Mucosa of stomach (tissue), 1 donor: ENCODE data around the gene ITPRID1.
"Not testable (repeated sequence)": the region's sequence is repeated elsewhere in the genome, so short reads cannot be mapped to it uniquely, and the experiment has no call there.

Experiments
- H3K27me3 ChIP-seq: one replicate; pipeline ENCODE4 v1.7.0; 2013; ENCODE audit warnings: mild to moderate bottlenecking, low read length; ENCODE audit not compliant: control insufficient read depth, insufficient read depth
- H3K36me3 ChIP-seq: one replicate; pipeline ENCODE4 v1.7.0; 2013; ENCODE audit warnings: low read length; ENCODE audit not compliant: control insufficient read depth, insufficient read depth
- H3K4me1 ChIP-seq: one replicate; pipeline ENCODE4 v1.7.0; 2013; ENCODE audit warnings: mild to moderate bottlenecking, low read length; ENCODE audit not compliant: control insufficient read depth, insufficient read depth
- H3K4me3 ChIP-seq: one replicate; pipeline ENCODE4 v1.7.0; 2013; ENCODE audit warnings: low read length
- H3K9ac ChIP-seq: one replicate; pipeline ENCODE4 v1.7.0; 2013; ENCODE audit warnings: mild to moderate bottlenecking, low read length, moderate library complexity
- H3K9me3 ChIP-seq: one replicate; pipeline ENCODE4 v1.7.0; 2013; ENCODE audit warnings: mild to moderate bottlenecking, low read length, moderate library complexity; ENCODE audit not compliant: control insufficient read depth
- donor health status: Pancreatic carcinoma.

Gene ITPRID1

DNA sequence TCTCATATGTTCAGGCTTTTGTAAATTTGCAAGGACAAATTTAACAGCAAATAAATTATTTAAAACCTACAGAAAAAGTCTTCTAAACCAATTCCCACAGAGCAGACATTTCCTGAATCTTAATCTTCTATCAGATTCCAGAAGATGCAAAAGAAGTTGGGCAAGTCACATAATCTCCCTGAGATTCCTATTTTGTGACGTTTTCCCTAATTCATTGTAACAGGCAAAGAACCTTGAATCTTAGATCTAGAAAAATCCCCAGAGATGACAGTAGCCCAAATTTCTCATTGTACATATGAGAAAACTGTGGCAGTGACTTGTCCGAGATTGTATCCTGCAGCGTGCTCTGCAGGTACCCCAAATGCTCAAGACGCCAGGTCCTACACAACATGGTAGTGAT, 4.9 kb downstream of the ITPRID1 start:
- Histone ChIP-seq H3K4me3 (no peak overlapping the region), H3K27me3 (no peaks in the 10 kb centered on the region), H3K36me3 (no peaks in the 10 kb centered on the region), H3K9ac (no peak overlapping the region), H3K4me1 (no peaks in the 10 kb centered on the region), H3K9me3 (no peaks in the 10 kb centered on the region)

DNA sequence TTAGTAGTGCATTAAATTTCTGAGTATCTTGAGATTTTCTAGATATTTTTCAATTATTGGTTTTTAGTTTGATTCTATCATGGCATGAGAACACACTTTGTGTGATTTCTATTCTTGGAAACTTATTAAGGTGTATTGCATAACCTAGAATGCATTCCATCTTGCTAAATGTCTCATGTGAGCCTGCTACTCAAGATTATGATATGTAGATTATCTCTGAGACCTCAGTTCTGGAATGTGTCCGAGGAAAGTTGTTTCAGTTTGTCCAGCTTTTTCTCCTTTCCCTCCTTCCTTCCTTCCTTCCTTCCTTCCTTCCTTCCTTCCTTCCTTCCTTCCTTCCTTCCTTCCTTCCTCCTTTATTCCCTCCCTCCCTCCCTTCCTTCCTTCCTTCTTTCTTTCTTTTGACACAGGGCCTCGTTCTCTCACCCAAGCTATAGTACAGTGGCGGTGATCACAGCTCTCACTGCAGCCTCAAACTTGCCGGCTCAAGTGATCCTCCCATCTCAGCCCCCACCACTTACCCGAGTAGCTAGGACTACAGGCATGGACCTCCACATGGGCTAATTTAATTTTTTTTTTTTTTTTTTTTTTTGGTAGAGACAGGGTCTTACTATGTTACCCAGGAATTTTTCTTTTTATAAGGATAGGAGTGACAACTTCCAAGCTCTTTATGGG, 7.6 kb downstream of the ITPRID1 start:
- H3K27me3 ChIP-seq, result no peaks in the 10 kb centered on the region
- no peak overlapping the region for H3K9ac ChIP-seq
- no peaks in the 10 kb centered on the region for H3K4me1 ChIP-seq
- H3K36me3 ChIP-seq, result no peaks in the 10 kb centered on the region
- H3K4me3 ChIP-seq, result no peak overlapping the region
- H3K9me3 ChIP-seq, result no peaks in the 10 kb centered on the region

DNA sequence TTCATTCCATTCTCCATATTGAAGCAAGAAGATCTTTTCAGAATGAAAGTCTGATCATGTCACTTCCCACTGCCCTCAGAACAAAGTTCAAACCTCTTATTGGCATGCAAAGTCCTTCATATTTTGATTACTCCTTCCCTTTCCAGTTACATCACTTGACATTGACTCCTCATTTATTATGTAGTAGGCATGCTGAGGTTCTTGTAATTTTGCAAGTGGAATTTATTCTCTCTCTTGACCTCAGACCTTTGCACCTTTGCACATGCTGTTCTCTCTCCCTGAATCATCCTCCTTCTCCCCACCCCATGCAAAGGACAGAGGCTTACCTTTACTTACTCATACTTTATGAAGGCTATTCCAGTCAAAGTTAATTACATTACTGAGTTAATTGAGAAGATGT, 13.0 kb downstream of the ITPRID1 start:
- H3K27me3 ChIP-seq, result no peaks in the 10 kb centered on the region
- H3K9ac ChIP-seq, result no peak overlapping the region
- no peaks in the 10 kb centered on the region for H3K4me1 ChIP-seq
- no peak overlapping the region for H3K4me3 ChIP-seq
- H3K9me3 ChIP-seq, result no peaks in the 10 kb centered on the region
- H3K36me3 ChIP-seq, result no peaks in the 10 kb centered on the region

DNA sequence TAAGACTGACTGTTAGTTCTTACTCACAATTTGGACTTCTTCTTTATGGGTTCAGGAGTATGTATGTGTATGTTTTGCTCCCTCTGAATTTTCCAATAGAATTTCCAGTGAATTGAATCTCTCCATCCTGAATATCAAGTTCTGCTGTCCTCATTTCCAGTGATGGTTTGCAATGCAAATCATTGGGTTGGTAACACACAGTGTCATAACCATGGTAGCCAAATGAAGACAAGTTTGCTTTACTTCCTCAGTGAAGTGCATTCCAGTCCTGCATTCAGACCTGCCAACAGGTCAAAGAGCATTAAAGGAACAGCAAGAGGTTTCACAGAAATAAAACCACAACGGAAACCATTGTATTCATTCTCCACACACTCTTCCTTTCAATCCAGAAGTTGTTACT, 15.2 kb downstream of the ITPRID1 start:
- H3K27me3 ChIP-seq, result no peaks in the 10 kb centered on the region
- H3K9me3 ChIP-seq, result no peaks in the 10 kb centered on the region
- no peaks in the 10 kb centered on the region for H3K36me3 ChIP-seq
- no peak overlapping the region for H3K4me3 ChIP-seq
- H3K9ac ChIP-seq, result no peak overlapping the region
- H3K4me1 ChIP-seq, result no peaks in the 10 kb centered on the region

GRCh38 chr7:31540651-31541185, 26.8 kb downstream of the ITPRID1 start:
- H3K36me3 ChIP-seq, H3K4me1 ChIP-seq, H3K4me3 ChIP-seq, H3K9ac ChIP-seq, H3K27me3 ChIP-seq, H3K9me3 ChIP-seq: not testable (repeated sequence)

DNA sequence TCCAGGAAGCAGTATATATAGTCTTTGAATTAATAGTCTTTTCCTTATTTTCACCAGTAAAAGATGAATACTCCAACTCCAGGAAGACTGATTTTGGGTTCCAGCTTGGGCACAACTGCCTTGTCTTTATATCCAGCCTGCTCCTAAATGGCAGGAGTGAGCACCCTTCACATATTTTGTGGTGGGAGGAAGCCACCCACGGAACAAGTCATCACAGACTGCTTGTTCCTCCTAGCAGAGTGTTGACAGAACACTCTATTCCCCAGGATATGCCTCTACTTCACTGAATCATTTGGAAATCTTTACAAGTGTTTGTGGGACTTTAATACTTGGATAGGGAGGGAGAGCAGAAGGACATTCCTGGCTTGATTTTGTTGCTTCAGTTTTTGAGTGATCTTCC, 31.7 kb downstream of the ITPRID1 start:
- H3K9ac ChIP-seq, result no peak overlapping the region
- H3K9me3 ChIP-seq, result no peaks in the 10 kb centered on the region
- peaks cover 4% of the 10 kb centered on the region for H3K4me1 ChIP-seq
- H3K36me3 ChIP-seq, result no peaks in the 10 kb centered on the region
- H3K27me3 ChIP-seq, result no peaks in the 10 kb centered on the region
- H3K4me3 ChIP-seq, result no peak overlapping the region

- Histone ChIP-seq H3K4me1 (peaks cover 28% of the 10 kb centered on the region), H3K36me3 (no peaks in the 10 kb centered on the region), H3K9me3 (no peaks in the 10 kb centered on the region)
Measured at GRCh38 chr7:31549611-31550010, 35.7 kb downstream of the ITPRID1 start.

GRCh38 chr7:31550432-31550831, 36.5 kb downstream of the ITPRID1 start:
- Histone ChIP-seq H3K9me3 (no peaks in the 10 kb centered on the region), H3K27me3 (no peaks in the 10 kb centered on the region), H3K4me3 (no peak overlapping the region), H3K9ac (no peak overlapping the region), H3K4me1 (peaks cover 28% of the 10 kb centered on the region), H3K36me3 (no peaks in the 10 kb centered on the region)

More at GRCh38 chr7:31549611-31550010, 35.7 kb downstream of the ITPRID1 start:
- Histone ChIP-seq H3K4me3 (no peak overlapping the region), H3K9ac (no peak overlapping the region), H3K27me3 (no peaks in the 10 kb centered on the region)

- Histone ChIP-seq H3K9ac (no peak overlapping the region), H3K27me3 (no peaks in the 10 kb centered on the region), H3K36me3 (no peaks in the 10 kb centered on the region), H3K4me3 (no peak overlapping the region), H3K4me1 (peaks cover 28% of the 10 kb centered on the region), H3K9me3 (no peaks in the 10 kb centered on the region)
Measured at GRCh38 chr7:31553661-31554081, 39.8 kb downstream of the ITPRID1 start.

- no peaks in the 10 kb centered on the region for H3K9me3 ChIP-seq
- H3K4me3 ChIP-seq, result no peak overlapping the region
- no peaks in the 10 kb centered on the region for H3K4me1 ChIP-seq
- no peak overlapping the region for H3K9ac ChIP-seq
- H3K36me3 ChIP-seq, result no peaks in the 10 kb centered on the region
- H3K27me3 ChIP-seq, result no peaks in the 10 kb centered on the region
Measured at GRCh38 chr7:31562002-31562401, 48.1 kb downstream of the ITPRID1 start.

DNA sequence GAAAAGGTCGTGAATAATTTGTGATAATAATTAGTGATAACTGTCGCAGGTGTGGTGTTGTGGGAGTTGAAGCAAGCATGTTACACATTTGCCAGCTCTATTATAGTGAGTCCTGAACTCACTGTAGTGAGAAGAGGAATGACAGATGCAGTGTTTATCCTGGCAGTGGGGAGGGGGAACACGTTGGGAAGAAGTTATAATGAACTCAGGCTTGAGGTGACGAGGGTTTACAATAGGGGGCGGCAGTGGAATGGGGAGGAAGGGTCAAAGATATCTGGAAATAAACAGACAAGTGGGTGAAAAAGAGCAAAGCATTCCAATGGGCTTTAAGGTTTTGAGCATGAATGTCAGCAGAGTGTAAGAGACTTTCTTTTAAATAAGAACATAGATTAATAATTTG, 49.6 kb downstream of the ITPRID1 start:
- no peaks in the 10 kb centered on the region for H3K27me3 ChIP-seq
- no peaks in the 10 kb centered on the region for H3K36me3 ChIP-seq
- H3K4me1 ChIP-seq, result no peaks in the 10 kb centered on the region
- H3K9ac ChIP-seq, result no peak overlapping the region
- no peak overlapping the region for H3K4me3 ChIP-seq
- no peaks in the 10 kb centered on the region for H3K9me3 ChIP-seq

DNA sequence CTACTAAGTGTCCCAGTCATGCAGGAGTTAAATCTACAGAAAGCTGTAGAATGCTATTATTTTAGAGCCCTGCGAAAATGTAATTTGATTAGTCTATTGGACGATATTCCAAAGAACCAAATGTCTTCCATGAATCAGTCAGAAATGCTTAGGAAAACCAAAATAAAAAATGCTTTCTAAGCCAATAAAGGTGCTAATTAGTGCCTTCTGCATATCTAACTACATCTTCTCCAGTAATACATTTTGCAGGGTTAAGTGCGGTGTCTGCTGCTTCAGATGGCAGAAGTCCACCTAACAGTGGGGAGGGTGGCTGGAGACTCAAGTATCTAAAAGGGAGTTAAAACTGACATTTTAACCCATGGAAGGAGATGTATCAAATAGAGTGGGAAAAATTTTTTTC, 50.1 kb downstream of the ITPRID1 start:
- Histone ChIP-seq H3K9me3 (no peaks in the 10 kb centered on the region), H3K9ac (no peak overlapping the region), H3K36me3 (no peaks in the 10 kb centered on the region), H3K4me1 (no peaks in the 10 kb centered on the region), H3K4me3 (no peak overlapping the region), H3K27me3 (no peaks in the 10 kb centered on the region)

- no peaks in the 10 kb centered on the region for H3K27me3 ChIP-seq
- H3K36me3 ChIP-seq, result no peaks in the 10 kb centered on the region
- H3K9me3 ChIP-seq, result no peaks in the 10 kb centered on the region
- H3K4me1 ChIP-seq, result no peaks in the 10 kb centered on the region
- no peak overlapping the region for H3K9ac ChIP-seq
- H3K4me3 ChIP-seq, result no peak overlapping the region
Measured at GRCh38 chr7:31564661-31565060, 50.8 kb downstream of the ITPRID1 start.
